OCI-LY7 (cell line): ENCODE results near the gene SEC24D. TPM values are rescaled to one million over a fixed set of nuclear protein-coding genes. Genes with fewer than 3 reads are reported as not detected.
"Not testable (repeated sequence)": the region's sequence is repeated elsewhere in the genome, so short reads cannot be mapped to it uniquely, and the experiment has no call there.

Experiments
- BruUV-seq: library from RNA; stranded (reverse); fragments of 400-500 nt; replicated peaks from 2 replicates; lab custom pipeline; 2021; lab: Mats Ljungman, UMichigan
- CTCF ChIA-PET: fragments of 300-600 bp; sonication (Branson Sonifier 250); formaldehyde crosslinking; loops from one replicate; lab custom pipeline; 2022; ENCODE audit warnings: antibody characterized with exemption; ENCODE audit not compliant: unreplicated experiment; lab: Charles Lee
- POLR2A ChIA-PET: fragments of 300-600 bp; sonication (Branson Sonifier 250); formaldehyde crosslinking; loops from one replicate; lab custom pipeline; 2022; ENCODE audit warnings: antibody characterized with exemption; lab: Charles Lee
- DNase-seq: peaks from one replicate; pipeline ENCODE4 v3.0.0-alpha.2; 2015; ENCODE audit warnings: low spot score
- H2AFZ ChIP-seq: fragments of 200-600 bp; sonication (generic), shearing (Covaris generic); 2 replicates; pipeline ENCODE4 v1.6.1; 2014; ENCODE audit warnings: mild to moderate bottlenecking, antibody characterized with exemption, low read length, moderate library complexity
- H3K27ac ChIP-seq: fragments of 200-600 bp; sonication (generic); 2 replicates; pipeline ENCODE4 v1.5.1; 2014; ENCODE audit warnings: mixed run types, low read depth, mild to moderate bottlenecking, moderate library complexity, low read length, inconsistent platforms; ENCODE audit not compliant: poor library complexity, severe bottlenecking
- H3K36me3 ChIP-seq: fragments of 200-600 bp; sonication (generic); 2 replicates; pipeline ENCODE4 v1.6.1; 2014; ENCODE audit warnings: mild to moderate bottlenecking, antibody characterized with exemption, low read length, moderate library complexity, mixed read lengths; ENCODE audit not compliant: insufficient read depth
- H3K4me1 ChIP-seq: fragments of 200-600 bp; sonication (generic); 2 replicates; pipeline ENCODE4 v1.5.1; 2014; ENCODE audit warnings: mild to moderate bottlenecking, low read length; ENCODE audit not compliant: insufficient read depth, poor library complexity, severe bottlenecking
- H3K4me2 ChIP-seq: fragments of 200-600 bp; sonication (generic); 2 replicates; pipeline ENCODE4 v1.6.1; 2014; ENCODE audit warnings: mild to moderate bottlenecking, low read length
- H3K4me3 ChIP-seq: fragments of 200-600 bp; sonication (generic); 2 replicates; pipeline ENCODE4 v1.5.1; 2014; ENCODE audit warnings: mild to moderate bottlenecking, low read depth, low read length; ENCODE audit not compliant: poor library complexity, severe bottlenecking
- H3K79me2 ChIP-seq: fragments of 200-600 bp; sonication (generic); 2 replicates; pipeline ENCODE4 v1.6.1; 2016; ENCODE audit warnings: low read depth, mild to moderate bottlenecking, low read length, moderate library complexity, mixed read lengths; ENCODE audit not compliant: insufficient read depth
- H3K9me2 ChIP-seq: fragments of 200-600 bp; sonication (generic); 2 replicates; pipeline ENCODE4 v1.6.1; 2016; ENCODE audit warnings: mild to moderate bottlenecking, low read length, mixed read lengths; ENCODE audit not compliant: insufficient read depth
- H3K9me3 ChIP-seq: fragments of 200-600 bp; sonication (generic); 2 replicates; pipeline ENCODE4 v1.6.1; 2014; ENCODE audit warnings: mild to moderate bottlenecking, mixed run types, low read length, mixed read lengths
- H4K20me1 ChIP-seq: fragments of 200-600 bp; sonication (generic); 2 replicates; pipeline ENCODE4 v1.6.1; 2014; ENCODE audit warnings: mild to moderate bottlenecking, antibody characterized with exemption, low read length, moderate library complexity, mixed read lengths; ENCODE audit not compliant: insufficient read depth
- CTCF ChIP-seq: fragments of 200-600 bp; sonication (generic); conservative IDR thresholded peaks from 2 replicates; pipeline ENCODE4 v1.5.1; 2014; ENCODE audit warnings: mild to moderate bottlenecking, antibody characterized with exemption, low read length, moderate library complexity, mixed read lengths
- EZH2phosphoT487 ChIP-seq: fragments of 200-600 bp; sonication (generic); IDR thresholded peaks from 2 replicates; pipeline ENCODE4 v1.6.1; 2018; ENCODE audit warnings: low read depth, borderline replicate concordance, mild to moderate bottlenecking, mixed run types, antibody characterized with exemption, low read length, moderate library complexity, mixed read lengths
- intact Hi-C: fragments of 100-400 bp; cut with micrococcal nuclease; formaldehyde crosslinking; loops from one replicate; pipeline ENCODE4 v1.10.0; 2022; ENCODE audit not compliant: unreplicated experiment
- total RNA-seq, 2 experiments: library from RNA; depleted of rRNA in 1 of 2; stranded (reverse); fragments of >200 nt in 1 of 2; shearing (Covaris generic) in 1 of 2; gene quantifications; 2 replicates each; pipeline ENCODE4 v1.2.3, GENCODE V29; 2014 to 2022

SEC24D gene
- total RNA-seq, 2 experiments from 2014 or later: 15.1 to 56.1 TPM

DNA sequence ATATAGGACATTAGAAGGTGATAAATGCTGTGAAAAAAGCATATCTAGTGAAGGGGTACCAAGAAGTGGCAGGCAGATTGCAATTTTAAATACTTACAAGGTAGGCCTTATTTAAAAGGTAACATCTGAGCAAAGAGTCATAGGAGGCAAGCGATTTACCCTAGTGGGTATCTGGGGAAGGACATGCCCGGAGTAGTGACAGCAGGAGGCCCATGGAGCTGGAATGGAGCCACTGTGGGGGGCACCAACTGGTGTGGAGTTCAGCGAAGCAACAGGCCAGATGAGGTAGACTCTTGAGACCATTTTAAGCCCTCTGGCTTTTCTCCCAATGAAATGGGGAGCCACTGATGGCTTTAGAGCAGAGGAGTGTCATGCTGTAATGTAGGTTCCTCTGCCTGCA is 37.3 kb downstream of the SEC24D start:
- no TSS peak for BruUV-seq
- POLR2A ChIA-PET: no interaction called here

DNA sequence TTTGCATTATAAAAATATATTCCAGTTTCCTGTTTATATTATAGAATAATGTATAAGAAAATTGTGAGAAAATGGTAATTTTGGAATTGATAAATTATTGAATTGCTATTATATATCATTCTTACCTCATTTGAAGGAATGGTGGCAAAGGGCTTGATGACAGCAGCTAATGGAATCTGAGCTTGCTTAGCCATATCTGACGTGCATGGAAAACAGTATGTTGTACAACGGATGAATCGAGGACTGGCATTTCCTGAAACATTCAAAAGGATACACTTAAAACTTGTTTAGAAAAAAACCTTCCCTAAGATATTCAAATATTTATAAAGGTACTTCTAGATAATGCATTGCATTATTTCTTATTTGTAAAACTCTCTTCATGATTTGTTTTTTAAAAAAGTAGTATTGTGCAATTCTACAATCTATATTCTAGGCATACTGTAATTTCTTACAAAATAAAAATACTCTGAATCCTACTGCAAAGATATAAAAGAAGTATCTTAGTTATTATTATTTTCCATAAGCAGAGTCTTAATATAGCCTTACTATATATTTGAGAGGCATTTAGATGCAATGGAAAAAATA is 38.3 kb downstream of the SEC24D start:
- no peak for TF ChIP-seq EZH2phosphoT487
- TF ChIP-seq CTCF: no peak
- Histone ChIP-seq H2AFZ (no peak overlapping the region), H3K4me3 (no peak overlapping the region), H3K4me2 (no peak overlapping the region), H3K27ac (no peak overlapping the region), H3K9me3 (no peaks in the 10 kb centered on the region), H3K36me3 (peaks cover 68% of the 10 kb centered on the region), H3K9me2 (no peaks in the 10 kb centered on the region), H3K79me2 (no peaks in the 10 kb centered on the region), H4K20me1 (no peaks in the 10 kb centered on the region), H3K4me1 (no peaks in the 10 kb centered on the region)
- no TSS peak for BruUV-seq
- POLR2A ChIA-PET: interaction anchor here (0.7 to 1.2 kb wide), 3 partner anchors 15 to 223 kb away, joined by 3 read pairs; no protein-coding TSS in a partner anchor
- intact Hi-C loops: no loop called here
- no peak for DNase-seq
- CTCF ChIA-PET: no interaction called here

More for the DNA sequence above, 37.3 kb downstream of the SEC24D start:
- no peak for TF ChIP-seq EZH2phosphoT487
- TF ChIP-seq CTCF: no peak; the same call in 1 of the 2 replicates
- intact Hi-C loops: no loop called here
- Histone ChIP-seq H3K9me3 (no peaks in the 10 kb centered on the region), H3K9me2 (no peaks in the 10 kb centered on the region), H3K4me1 (no peaks in the 10 kb centered on the region), H2AFZ (no peak overlapping the region), H4K20me1 (no peaks in the 10 kb centered on the region), H3K79me2 (no peaks in the 10 kb centered on the region), H3K4me2 (no peak overlapping the region), H3K36me3 (peaks cover 64% of the 10 kb centered on the region), H3K27ac (no peak overlapping the region), H3K4me3 (no peak overlapping the region)
- CTCF ChIA-PET: no interaction called here
- DNase-seq: no peak

DNA sequence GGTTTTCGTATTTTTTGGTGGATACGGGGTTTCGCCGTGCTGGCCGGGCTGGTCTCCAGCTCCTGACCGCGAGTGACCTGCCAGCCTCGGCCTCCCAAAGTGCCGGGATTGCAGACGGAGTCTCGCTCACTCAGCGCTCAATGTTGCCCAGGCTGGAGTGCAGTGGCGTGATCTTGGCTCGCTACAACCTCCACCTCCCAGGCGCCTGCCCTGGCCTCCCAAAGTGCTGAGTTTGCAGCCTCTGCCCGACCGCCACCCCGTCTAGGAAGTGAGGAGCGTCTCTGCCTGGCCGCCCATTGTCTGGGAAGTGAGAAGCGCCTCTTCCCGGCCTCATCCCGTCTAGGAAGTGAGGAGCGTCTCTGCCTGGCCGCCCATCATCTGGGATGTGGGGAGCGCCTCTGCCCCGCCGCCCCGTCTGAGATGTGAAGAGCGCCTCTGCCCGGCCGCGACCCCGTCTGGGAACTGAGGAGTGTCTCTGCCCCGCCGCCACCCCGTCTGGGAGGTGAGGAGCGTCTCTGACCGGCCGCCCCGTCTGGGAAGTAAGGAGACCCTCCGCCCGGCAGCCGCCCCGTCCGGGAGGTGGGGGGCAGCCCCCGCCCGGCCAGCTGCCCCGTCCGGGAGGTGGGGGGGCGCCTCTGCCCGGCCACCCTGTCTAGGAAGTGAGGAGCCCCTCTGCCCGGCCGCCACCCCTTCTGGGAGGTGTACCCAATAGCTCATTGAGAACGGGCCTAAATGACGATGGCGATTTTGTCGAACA is 44.1 kb downstream of the SEC24D start:
- H2AFZ ChIP-seq, intact Hi-C loops, DNase-seq, POLR2A ChIA-PET, H3K27ac ChIP-seq, H3K4me1 ChIP-seq, BruUV-seq, H3K79me2 ChIP-seq, H3K9me2 ChIP-seq, CTCF ChIA-PET, H3K4me3 ChIP-seq, H4K20me1 ChIP-seq, H3K9me3 ChIP-seq, H3K4me2 ChIP-seq: not testable (repeated sequence)
- H3K36me3 ChIP-seq: peaks cover 34% of the 10 kb centered on the region
